ENCODE results near the gene MAPKAPK3. TPM values are rescaled to one million over a fixed set of nuclear protein-coding genes. Genes with fewer than 3 reads are reported as not detected.
A peak's percentile ranks its signal among the peaks of the same experiment; 100 is the strongest.

Gene MAPKAPK3
- total RNA-seq, 1 donor from 2014 or later: 38.1 TPM

DNA sequence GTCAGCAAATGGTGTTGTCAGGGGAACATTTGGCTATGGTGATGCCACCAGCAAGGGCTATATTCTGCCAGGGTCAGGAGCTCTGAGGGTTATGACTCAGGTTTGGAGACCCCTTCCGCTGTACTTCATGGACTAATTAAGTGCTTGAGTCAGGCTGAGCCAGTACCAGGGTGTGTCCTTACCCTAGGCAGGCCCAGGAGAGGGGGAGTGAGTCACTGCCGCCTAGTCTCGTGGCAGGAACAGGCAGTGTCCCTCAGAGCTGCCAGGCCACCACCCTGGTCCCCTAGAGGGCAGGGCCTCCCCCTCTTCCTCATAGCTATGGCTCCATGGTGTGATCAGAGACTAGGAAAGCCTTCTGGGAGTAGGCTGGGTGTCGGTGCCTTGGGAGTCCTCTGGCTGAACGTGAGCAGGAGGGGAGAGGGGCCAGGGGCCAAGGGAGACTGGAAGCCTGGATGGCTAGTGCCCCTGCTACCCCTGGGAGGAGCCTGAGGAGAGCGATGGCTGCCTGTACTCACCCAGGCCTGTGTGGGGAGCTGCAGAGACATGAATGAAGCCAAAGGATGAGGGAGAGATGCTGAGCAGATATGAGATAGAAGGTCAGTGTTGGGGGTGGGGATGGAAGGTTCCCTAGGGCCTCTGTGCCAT, 10.6 kb downstream of the MAPKAPK3 start:
- intact Hi-C loops (cut with DNase I): no loop called here
- Histone ChIP-seq H3K36me3 (no peaks in the 10 kb centered on the region), H3K9me3 (no peaks in the 10 kb centered on the region), H3K4me3 (no peak overlapping the region), H3K27me3 (no peaks in the 10 kb centered on the region), H3K4me1 (peaks cover 76% of the 10 kb centered on the region), H3K27ac (peak overlapping the region; percentile 46)
- TF ChIP-seq POLR2A (IDR thresholded peaks at IDR 0.05) (no peak), POLR2AphosphoS5 (IDR thresholded peaks at IDR 0.05; ENCODE audit: insufficient read depth in 1 of 2, low read depth in 1 of 2) (peak in 1 of 2 donors; percentile 41)
- DNase-seq (ENCODE audit: extremely low spot score in 2 of 2): no peak

- no peak overlapping the region for H3K27ac ChIP-seq
- no peak for TF ChIP-seq POLR2A (IDR thresholded peaks at IDR 0.05)
- no peak for TF ChIP-seq POLR2AphosphoS5 (IDR thresholded peaks at IDR 0.05; ENCODE audit: insufficient read depth in 1 of 2, low read depth in 1 of 2)
- TF ChIP-seq, protein P1, sequence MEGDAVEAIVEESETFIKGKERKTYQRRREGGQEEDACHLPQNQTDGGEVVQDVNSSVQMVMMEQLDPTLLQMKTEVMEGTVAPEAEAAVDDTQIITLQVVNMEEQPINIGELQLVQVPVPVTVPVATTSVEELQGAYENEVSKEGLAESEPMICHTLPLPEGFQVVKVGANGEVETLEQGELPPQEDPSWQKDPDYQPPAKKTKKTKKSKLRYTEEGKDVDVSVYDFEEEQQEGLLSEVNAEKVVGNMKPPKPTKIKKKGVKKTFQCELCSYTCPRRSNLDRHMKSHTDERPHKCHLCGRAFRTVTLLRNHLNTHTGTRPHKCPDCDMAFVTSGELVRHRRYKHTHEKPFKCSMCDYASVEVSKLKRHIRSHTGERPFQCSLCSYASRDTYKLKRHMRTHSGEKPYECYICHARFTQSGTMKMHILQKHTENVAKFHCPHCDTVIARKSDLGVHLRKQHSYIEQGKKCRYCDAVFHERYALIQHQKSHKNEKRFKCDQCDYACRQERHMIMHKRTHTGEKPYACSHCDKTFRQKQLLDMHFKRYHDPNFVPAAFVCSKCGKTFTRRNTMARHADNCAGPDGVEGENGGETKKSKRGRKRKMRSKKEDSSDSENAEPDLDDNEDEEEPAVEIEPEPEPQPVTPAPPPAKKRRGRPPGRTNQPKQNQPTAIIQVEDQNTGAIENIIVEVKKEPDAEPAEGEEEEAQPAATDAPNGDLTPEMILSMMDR (IDR thresholded peaks at IDR 0.05): no peak
- H3K27me3 ChIP-seq: no peaks in the 10 kb centered on the region
- intact Hi-C loops (cut with DNase I): no loop called here
- no peak for DNase-seq (ENCODE audit: extremely low spot score in 2 of 2)
- peaks cover 70% of the 10 kb centered on the region for H3K4me1 ChIP-seq
- no peaks in the 10 kb centered on the region for H3K9me3 ChIP-seq
- H3K36me3 ChIP-seq: no peaks in the 10 kb centered on the region
- no peak overlapping the region for H3K4me3 ChIP-seq
Measured at GRCh38 chr3:50628601-50629000, 11.7 kb downstream of the MAPKAPK3 start.

DNA sequence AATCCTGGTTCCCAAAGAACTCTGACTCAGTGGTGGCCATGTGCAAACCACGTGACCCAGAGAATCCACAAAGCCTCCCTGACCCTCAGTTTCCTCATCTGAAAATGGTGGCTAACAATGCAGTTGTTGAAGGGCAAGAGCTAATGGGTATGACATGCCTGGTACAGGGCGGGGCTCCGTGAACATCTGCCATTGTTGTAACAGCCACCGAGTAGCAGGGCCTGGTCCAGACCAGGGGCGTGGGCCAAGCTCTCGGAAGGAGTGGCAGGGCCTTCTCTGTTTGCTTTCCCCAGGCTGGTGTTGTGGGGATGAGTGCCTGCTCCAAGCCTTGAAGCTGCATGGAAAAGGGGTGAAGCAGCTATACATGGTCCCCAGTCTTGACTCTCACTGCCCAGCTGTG, 13.4 kb downstream of the MAPKAPK3 start:
- Histone ChIP-seq H3K9me3 (no peaks in the 10 kb centered on the region), H3K27me3 (no peaks in the 10 kb centered on the region), H3K4me3 (no peak overlapping the region), H3K27ac (no peak overlapping the region), H3K4me1 (peaks cover 52% of the 10 kb centered on the region), H3K36me3 (no peaks in the 10 kb centered on the region)
- no peak for DNase-seq (ENCODE audit: extremely low spot score in 2 of 2)
- intact Hi-C loops (cut with DNase I): no loop called here
- TF ChIP-seq POLR2A (IDR thresholded peaks at IDR 0.05) (no peak), POLR2AphosphoS5 (IDR thresholded peaks at IDR 0.05; ENCODE audit: insufficient read depth in 1 of 2, low read depth in 1 of 2) (no peak)
- TF ChIP-seq, protein P1 (IDR thresholded peaks at IDR 0.05): no peak

GRCh38 chr3:50630877-50631276, 13.9 kb downstream of the MAPKAPK3 start:
- no peaks in the 10 kb centered on the region for H3K9me3 ChIP-seq
- no peak overlapping the region for H3K27ac ChIP-seq
- no peak for TF ChIP-seq POLR2AphosphoS5 (IDR thresholded peaks at IDR 0.05; ENCODE audit: insufficient read depth in 1 of 2, low read depth in 1 of 2)
- TF ChIP-seq, protein P1 (IDR thresholded peaks at IDR 0.05): no peak
- TF ChIP-seq POLR2A (IDR thresholded peaks at IDR 0.05): no peak
- no peaks in the 10 kb centered on the region for H3K27me3 ChIP-seq
- intact Hi-C loops (cut with DNase I): no loop called here
- no peak overlapping the region for H3K4me3 ChIP-seq
- peaks cover 47% of the 10 kb centered on the region for H3K4me1 ChIP-seq
- no peaks in the 10 kb centered on the region for H3K36me3 ChIP-seq
- DNase-seq (ENCODE audit: extremely low spot score in 2 of 2): no peak

- H3K4me1 ChIP-seq: peaks cover 40% of the 10 kb centered on the region
- no peaks in the 10 kb centered on the region for H3K27me3 ChIP-seq
- no peak overlapping the region for H3K27ac ChIP-seq
- intact Hi-C loops (cut with DNase I): no loop called here
- no peaks in the 10 kb centered on the region for H3K9me3 ChIP-seq
- no peaks in the 10 kb centered on the region for H3K36me3 ChIP-seq
- TF ChIP-seq, protein P1 (IDR thresholded peaks at IDR 0.05): no peak
- TF ChIP-seq POLR2A (IDR thresholded peaks at IDR 0.05) (no peak), POLR2AphosphoS5 (IDR thresholded peaks at IDR 0.05; ENCODE audit: insufficient read depth in 1 of 2, low read depth in 1 of 2) (no peak)
- no peak for DNase-seq (ENCODE audit: extremely low spot score in 2 of 2)
- no peak overlapping the region for H3K4me3 ChIP-seq
Measured at GRCh38 chr3:50632450-50632849, 15.5 kb downstream of the MAPKAPK3 start.

Data from vagina (tissue), 2 donors.